HG03521 (cell line): ENCODE measurements around the gene AOAH.
"Not testable (repeated sequence)": the region's sequence is repeated elsewhere in the genome, so short reads cannot be mapped to it uniquely, and the experiment has no call there.

ENCODE experiments used
- ATAC-seq: cut with Tn5 transposase; IDR thresholded peaks from one replicate; pipeline ENCODE4 v1.9.1; 2021; ENCODE audit warnings: mild to moderate bottlenecking, moderate library complexity; ENCODE audit not compliant: unreplicated experiment

Gene AOAH

GRCh38 chr7:36521133-36521532 lies 203.2 kb downstream of the AOAH start:
- no peak for ATAC-seq

- ATAC-seq, result no peak
These were observed 208.4 kb downstream of the AOAH start for GRCh38 chr7:36515847-36516246.

- ATAC-seq, result no peak
These were observed 209.7 kb downstream of the AOAH start for GRCh38 chr7:36514289-36515243.

- no peak for ATAC-seq
These were observed 210.9 kb downstream of the AOAH start for GRCh38 chr7:36513393-36513792.

GRCh38 chr7:36512616-36513015 lies 211.7 kb downstream of the AOAH start:
- no peak for ATAC-seq

GRCh38 chr7:36509962-36510361 lies 214.3 kb downstream of the AOAH start:
- ATAC-seq, result no peak

- no peak for ATAC-seq
These were observed 216.5 kb downstream of the AOAH start for GRCh38 chr7:36507475-36508440.

GRCh38 chr7:36506820-36507219 lies 217.5 kb downstream of the AOAH start:
- ATAC-seq, result no peak

- ATAC-seq, result no peak
These were observed 218.0 kb downstream of the AOAH start for GRCh38 chr7:36506130-36506798.

GRCh38 chr7:36504617-36505016 lies 219.7 kb downstream of the AOAH start:
- not testable (repeated sequence) for ATAC-seq

- ATAC-seq, result not testable (repeated sequence)
These were observed 220.1 kb downstream of the AOAH start for GRCh38 chr7:36504216-36504615.

GRCh38 chr7:36497775-36498174 lies 226.5 kb downstream of the AOAH start:
- ATAC-seq, result no peak

- ATAC-seq, result not testable (repeated sequence)
These were observed 227.1 kb downstream of the AOAH start for GRCh38 chr7:36497176-36497575.

- ATAC-seq, result no peak
These were observed 227.7 kb downstream of the AOAH start for GRCh38 chr7:36496576-36496975.

GRCh38 chr7:36491317-36491716 lies 233.0 kb downstream of the AOAH start:
- ATAC-seq, result no peak

GRCh38 chr7:36490419-36490830 lies 233.9 kb downstream of the AOAH start:
- no peak for ATAC-seq

GRCh38 chr7:36488672-36489071 lies 235.6 kb downstream of the AOAH start:
- not testable (repeated sequence) for ATAC-seq

GRCh38 chr7:36487756-36488336 lies 236.4 kb downstream of the AOAH start:
- ATAC-seq, result no peak

GRCh38 chr7:36486336-36486735 lies 238.0 kb downstream of the AOAH start:
- ATAC-seq, result no peak

- no peak for ATAC-seq
These were observed 240.0 kb downstream of the AOAH start for GRCh38 chr7:36484265-36484664.
